Measurements from ENCODE around the gene NEO1.

NEO1 gene

GRCh38 chr15:73330206-73331051 lies 278.2 kb downstream of the NEO1 start (continued):
- TF ChIP-seq, protein P1, sequence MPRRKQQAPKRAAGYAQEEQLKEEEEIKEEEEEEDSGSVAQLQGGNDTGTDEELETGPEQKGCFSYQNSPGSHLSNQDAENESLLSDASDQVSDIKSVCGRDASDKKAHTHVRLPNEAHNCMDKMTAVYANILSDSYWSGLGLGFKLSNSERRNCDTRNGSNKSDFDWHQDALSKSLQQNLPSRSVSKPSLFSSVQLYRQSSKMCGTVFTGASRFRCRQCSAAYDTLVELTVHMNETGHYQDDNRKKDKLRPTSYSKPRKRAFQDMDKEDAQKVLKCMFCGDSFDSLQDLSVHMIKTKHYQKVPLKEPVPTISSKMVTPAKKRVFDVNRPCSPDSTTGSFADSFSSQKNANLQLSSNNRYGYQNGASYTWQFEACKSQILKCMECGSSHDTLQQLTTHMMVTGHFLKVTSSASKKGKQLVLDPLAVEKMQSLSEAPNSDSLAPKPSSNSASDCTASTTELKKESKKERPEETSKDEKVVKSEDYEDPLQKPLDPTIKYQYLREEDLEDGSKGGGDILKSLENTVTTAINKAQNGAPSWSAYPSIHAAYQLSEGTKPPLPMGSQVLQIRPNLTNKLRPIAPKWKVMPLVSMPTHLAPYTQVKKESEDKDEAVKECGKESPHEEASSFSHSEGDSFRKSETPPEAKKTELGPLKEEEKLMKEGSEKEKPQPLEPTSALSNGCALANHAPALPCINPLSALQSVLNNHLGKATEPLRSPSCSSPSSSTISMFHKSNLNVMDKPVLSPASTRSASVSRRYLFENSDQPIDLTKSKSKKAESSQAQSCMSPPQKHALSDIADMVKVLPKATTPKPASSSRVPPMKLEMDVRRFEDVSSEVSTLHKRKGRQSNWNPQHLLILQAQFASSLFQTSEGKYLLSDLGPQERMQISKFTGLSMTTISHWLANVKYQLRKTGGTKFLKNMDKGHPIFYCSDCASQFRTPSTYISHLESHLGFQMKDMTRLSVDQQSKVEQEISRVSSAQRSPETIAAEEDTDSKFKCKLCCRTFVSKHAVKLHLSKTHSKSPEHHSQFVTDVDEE (CRISPR knock-in tag; IDR thresholded peaks at IDR 0.05), result no peak
- TF ChIP-seq, protein P2, sequence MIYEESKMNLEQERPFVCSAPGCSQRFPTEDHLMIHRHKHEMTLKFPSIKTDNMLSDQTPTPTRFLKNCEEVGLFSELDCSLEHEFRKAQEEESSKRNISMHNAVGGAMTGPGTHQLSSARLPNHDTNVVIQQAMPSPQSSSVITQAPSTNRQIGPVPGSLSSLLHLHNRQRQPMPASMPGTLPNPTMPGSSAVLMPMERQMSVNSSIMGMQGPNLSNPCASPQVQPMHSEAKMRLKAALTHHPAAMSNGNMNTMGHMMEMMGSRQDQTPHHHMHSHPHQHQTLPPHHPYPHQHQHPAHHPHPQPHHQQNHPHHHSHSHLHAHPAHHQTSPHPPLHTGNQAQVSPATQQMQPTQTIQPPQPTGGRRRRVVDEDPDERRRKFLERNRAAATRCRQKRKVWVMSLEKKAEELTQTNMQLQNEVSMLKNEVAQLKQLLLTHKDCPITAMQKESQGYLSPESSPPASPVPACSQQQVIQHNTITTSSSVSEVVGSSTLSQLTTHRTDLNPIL (CRISPR knock-in tag; IDR thresholded peaks at IDR 0.05; ENCODE audit: low read depth), result no peak

- no peak for ATAC-seq
- TF ChIP-seq ZC3H10 (CRISPR knock-in tag; IDR thresholded peaks at IDR 0.05) (no peak), POU6F1 (CRISPR knock-in tag; IDR thresholded peaks at IDR 0.05; ENCODE audit: borderline replicate concordance, low read depth) (no peak), OSR1 (CRISPR knock-in tag; IDR thresholded peaks at IDR 0.05) (no peak), ZNF565 (CRISPR knock-in tag; conservative IDR thresholded peaks at IDR 0.05; ENCODE audit: low read depth) (no peak), CSRNP3 (CRISPR knock-in tag; IDR thresholded peaks at IDR 0.05) (no peak), RARB (CRISPR knock-in tag; IDR thresholded peaks at IDR 0.05) (no peak), PPARA (CRISPR knock-in tag; IDR thresholded peaks at IDR 0.05; ENCODE audit: borderline replicate concordance) (no peak), CSDC2 (CRISPR knock-in tag; IDR thresholded peaks at IDR 0.05) (no peak), ARNTL (CRISPR knock-in tag; IDR thresholded peaks at IDR 0.05; ENCODE audit: borderline replicate concordance, low read depth) (no peak), ZFP3 (CRISPR knock-in tag; IDR thresholded peaks at IDR 0.05) (no peak), ESRRG (CRISPR knock-in tag; IDR thresholded peaks at IDR 0.05) (no peak)
- TF ChIP-seq, protein P3, sequence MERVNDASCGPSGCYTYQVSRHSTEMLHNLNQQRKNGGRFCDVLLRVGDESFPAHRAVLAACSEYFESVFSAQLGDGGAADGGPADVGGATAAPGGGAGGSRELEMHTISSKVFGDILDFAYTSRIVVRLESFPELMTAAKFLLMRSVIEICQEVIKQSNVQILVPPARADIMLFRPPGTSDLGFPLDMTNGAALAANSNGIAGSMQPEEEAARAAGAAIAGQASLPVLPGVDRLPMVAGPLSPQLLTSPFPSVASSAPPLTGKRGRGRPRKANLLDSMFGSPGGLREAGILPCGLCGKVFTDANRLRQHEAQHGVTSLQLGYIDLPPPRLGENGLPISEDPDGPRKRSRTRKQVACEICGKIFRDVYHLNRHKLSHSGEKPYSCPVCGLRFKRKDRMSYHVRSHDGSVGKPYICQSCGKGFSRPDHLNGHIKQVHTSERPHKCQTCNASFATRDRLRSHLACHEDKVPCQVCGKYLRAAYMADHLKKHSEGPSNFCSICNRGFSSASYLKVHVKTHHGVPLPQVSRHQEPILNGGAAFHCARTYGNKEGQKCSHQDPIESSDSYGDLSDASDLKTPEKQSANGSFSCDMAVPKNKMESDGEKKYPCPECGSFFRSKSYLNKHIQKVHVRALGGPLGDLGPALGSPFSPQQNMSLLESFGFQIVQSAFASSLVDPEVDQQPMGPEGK (CRISPR knock-in tag; IDR thresholded peaks at IDR 0.05; ENCODE audit: borderline replicate concordance), result no peak
- TF ChIP-seq, protein P1 (CRISPR knock-in tag; IDR thresholded peaks at IDR 0.05), result no peak
Observed at GRCh38 chr15:73331501-73331900, 279.2 kb downstream of the NEO1 start.
